Ishikawa (cell line): ENCODE data around the gene CLIP4.

ENCODE experiments used
- RAD21 ChIP-seq: IDR thresholded peaks from 2 replicates; pipeline ENCODE4 v1.6.1; 2012; ENCODE audit warnings: low read depth
- REST ChIP-seq: IDR thresholded peaks from 2 replicates; pipeline ENCODE4 v1.6.1; 2012; ENCODE audit warnings: low read depth, mild to moderate bottlenecking

- TF ChIP-seq REST (no peak), RAD21 (no peak)
Measured at GRCh38 chr2:29130295-29130694, 15.1 kb downstream of the CLIP4 start.
